Tibial nerve (tissue), 4 donors: Measurements from ENCODE around the gene CDH8.

ENCODE experiments used
- CTCF ChIP-seq, 5 experiments: fragments of 200-600 bp in 3 of 5; fragments of 450-650 bp in 2 of 5; sonication (generic) in 3 of 5; IDR thresholded peaks; one replicate each; pipeline ENCODE4 v1.5.1; 2016 to 2019; ENCODE audit warnings: antibody characterized with exemption in 5 of 5, mild to moderate bottlenecking in 3 of 5, moderate library complexity in 2 of 5
- EP300 ChIP-seq, 2 donors: sonication (generic); formaldehyde crosslinking; IDR thresholded peaks; one replicate each; pipeline ENCODE4 v1.6.1; 2017; ENCODE audit warnings: antibody characterized with exemption in 2 of 2, mild to moderate bottlenecking in 1 of 2

- TF ChIP-seq CTCF (IDR thresholded peaks at IDR 0.05) (no peak), EP300 (IDR thresholded peaks at IDR 0.05) (no peak)
Measured at GRCh38 chr16:62066747-62067146, 30.5 kb upstream of the CDH8 start.
